ENCODE data around the gene PALS2.

Gene PALS2

DNA sequence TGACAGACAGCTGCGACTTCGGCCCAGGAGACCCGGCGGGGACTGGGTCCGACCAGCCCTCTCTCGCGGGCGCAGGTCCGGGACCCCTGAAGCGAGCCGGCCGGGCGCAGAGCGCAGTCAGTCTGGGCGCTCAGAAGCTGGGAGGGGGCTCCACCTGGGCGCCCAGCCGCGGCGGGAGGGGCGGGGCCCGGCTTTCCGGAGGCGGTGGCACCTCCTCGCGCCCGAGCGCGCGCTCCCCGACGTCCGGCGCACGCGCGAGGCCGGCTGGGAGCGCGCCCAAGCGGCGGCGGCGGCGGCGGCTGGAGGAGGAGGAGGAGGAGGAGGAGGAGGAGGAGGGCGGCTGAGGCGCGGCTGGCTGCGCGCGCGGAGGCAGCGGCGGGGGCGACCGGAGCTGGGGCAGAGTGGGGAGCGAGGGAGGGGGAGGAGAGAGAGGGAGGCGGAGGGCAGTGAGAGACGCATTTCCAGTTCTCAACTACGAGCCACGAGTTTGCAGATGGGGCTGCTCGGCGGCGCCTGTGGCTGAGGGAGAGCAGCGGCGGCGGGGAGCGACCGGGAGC lies at the start of gene PALS2:
Gene PALS2, plus strand, starts transcription at position 456 of the 557 bp plus-strand sequence. CDS start 50,216 bp downstream, outside the sequence.
- peak; percentile 69 for DNase-seq (ENCODE audit: low spot score)
- no peak for FAIRE-seq

GRCh38 chr7:24531255-24531654 lies 42.0 kb upstream of the PALS2 start:
- no peak for DNase-seq (ENCODE audit: low spot score)
- no peak for FAIRE-seq

DNA sequence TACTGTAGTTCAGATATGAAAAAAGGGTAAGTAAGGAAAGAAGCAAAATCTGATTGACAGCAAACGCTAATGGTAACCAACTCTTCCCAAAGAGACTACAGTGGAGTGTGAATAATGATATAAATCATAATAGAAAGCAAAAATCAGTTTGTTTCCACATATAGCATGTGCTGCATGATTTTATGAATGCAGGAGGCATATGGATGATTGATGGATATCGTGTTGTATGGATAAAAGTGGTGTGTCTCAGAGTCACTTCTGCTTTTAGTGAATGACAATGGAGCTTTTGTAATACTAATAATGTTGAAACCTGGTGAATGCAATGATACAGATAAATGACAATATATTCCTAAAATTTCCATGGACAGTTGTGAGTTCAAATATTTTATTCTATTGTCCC lies 36.6 kb upstream of the PALS2 start:
- no peak for FAIRE-seq
- no peak for DNase-seq (ENCODE audit: low spot score)

DNA sequence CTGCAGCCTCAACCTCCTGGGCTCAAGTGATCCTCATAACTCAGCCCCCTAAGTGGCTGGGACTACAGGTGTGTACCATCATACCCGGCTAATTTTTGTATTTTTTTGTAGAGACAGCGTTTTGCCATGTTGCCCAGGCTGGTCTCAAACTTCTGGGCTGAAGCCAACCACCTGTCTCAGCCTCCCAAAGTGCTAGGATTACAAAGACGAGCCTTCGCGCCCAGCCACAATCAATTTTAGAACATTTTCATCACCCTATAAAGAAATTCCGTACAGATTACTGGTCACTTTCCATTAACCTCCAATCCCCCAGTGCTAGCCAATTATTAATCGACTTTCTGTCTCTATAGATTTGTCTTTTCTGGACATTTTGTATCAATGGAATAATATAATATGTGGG lies 32.3 kb upstream of the PALS2 start:
- DNase-seq (ENCODE audit: low spot score) (no peak), FAIRE-seq (no peak)

DNA sequence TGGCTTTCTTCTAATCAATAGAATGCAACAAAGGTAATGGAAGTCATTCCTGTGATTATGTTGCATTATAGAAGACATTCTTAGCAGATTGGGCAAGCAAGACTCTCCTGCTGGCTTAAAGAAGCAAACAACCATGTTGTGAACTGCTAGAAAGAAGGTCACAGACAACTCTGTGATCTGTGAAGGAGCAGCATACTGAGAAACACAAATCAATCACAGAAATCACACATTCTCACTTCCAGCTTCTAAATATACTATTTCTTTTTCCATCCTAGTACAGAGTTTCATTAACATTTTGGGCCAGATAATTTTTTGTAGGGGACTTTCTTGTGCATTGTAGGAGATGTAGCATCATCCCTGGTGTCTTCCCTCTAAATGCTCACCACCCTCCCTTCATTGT lies 28.0 kb upstream of the PALS2 start:
- no peak for FAIRE-seq

DNA sequence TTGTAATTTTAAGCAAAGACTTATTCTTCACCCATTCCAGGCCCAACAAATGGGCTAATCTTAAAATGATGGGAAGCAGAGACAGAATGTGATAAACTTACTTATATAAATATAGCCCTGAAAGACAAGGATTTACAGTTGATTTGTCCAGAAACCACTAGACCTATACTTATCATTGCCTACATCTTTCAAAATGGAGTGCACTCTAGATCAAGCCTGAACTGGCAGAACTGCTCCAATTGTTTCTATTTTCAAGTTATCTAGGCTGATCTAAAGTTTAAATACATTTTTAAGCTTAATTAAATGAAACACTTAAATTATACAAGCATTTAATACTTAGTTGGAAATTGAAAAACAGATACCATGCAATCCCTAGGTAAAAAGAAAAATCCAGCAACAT lies 24.9 kb upstream of the PALS2 start:
- FAIRE-seq (no peak), DNase-seq (ENCODE audit: low spot score) (no peak)

More for the DNA sequence above, 28.0 kb upstream of the PALS2 start:
- DNase-seq (ENCODE audit: low spot score) = no peak

DNA sequence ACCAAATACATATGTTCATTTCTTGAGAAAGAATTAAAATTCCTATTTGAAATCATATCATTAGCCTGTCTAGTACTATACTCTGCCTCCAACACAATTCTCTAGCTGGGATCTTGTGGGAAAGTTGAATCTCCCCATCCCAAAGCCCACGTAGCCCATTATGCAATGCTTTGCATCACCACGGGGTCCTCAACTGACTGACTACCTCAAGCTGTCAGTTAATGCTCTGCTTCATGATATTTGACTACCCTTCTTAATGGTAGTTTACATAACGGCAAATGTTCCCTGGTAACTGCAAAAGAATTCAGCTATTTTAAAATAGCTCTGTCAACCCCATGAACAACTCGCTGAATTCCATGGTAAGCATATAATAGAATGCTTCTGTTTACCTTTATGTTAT lies 23.3 kb upstream of the PALS2 start:
- FAIRE-seq (no peak), DNase-seq (ENCODE audit: low spot score) (no peak)

GRCh38 chr7:24555184-24555583 lies 18.1 kb upstream of the PALS2 start:
- DNase-seq (ENCODE audit: low spot score) (no peak), FAIRE-seq (no peak)

- FAIRE-seq (no peak), DNase-seq (ENCODE audit: low spot score) (no peak)
These were observed 17.5 kb upstream of the PALS2 start for GRCh38 chr7:24555719-24556118.

GRCh38 chr7:24560772-24561171 lies 12.5 kb upstream of the PALS2 start:
- FAIRE-seq = no peak
- no peak for DNase-seq (ENCODE audit: low spot score)

- DNase-seq (ENCODE audit: low spot score) (no peak), FAIRE-seq (no peak)
These were observed 7.0 kb upstream of the PALS2 start for GRCh38 chr7:24566274-24566673.

DNA sequence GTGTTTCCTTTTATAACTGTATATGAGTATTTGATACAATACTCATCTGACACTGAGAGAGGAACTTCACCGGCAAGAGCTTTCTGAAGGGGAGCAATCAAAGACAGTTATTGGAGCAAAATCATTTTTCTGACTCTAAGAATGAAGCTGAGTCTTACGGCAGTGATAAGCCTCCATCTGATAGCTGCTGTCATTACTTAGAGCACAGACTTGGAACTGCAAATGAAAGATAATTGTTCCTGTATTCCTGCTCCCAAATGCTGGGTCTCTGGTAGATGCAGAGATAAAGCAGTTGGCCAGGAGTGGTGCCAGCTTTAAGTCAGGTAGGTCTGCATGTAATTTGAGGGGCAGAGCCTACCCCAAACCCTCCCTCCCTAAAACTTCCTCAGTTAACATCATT lies 2.3 kb upstream of the PALS2 start:
- FAIRE-seq (no peak), DNase-seq (ENCODE audit: low spot score) (no peak)

GRCh38 chr7:24572016-24572392 lies 1.2 kb upstream of the PALS2 start:
- FAIRE-seq (no peak), DNase-seq (ENCODE audit: low spot score) (no peak)

DNA sequence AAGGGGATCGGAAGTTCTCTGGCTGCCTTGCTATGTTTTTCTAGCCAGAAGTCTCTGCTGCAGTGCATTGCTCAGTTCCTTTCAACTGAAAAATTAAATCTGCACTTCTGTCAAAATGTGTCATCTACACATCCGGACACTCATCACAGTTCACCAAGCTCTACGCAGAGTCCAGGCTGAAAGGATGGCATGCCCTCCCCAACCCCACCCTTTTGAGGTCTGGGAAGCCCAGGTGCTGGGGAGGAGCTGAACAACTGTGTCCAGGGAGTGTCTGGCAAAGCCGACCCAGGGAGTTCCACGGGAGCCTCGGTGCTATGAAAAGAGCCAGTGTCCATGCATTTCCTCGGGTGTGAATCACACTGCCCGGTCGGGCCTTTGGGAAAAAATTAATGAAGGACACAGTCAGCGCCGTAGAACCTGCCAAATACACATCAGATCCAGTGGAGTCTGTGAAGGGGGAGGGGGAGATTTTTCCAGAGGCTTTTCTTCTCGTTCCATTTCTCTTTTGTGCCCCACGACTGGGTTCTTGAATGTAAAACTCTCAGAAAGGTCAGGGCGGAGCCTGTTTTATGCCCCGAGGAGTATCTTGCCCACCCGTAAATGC lies 757 bp upstream of the PALS2 start:
- DNase-seq (ENCODE audit: low spot score) (peak; percentile 72), FAIRE-seq (peak; percentile 76)

GRCh38 chr7:24573554-24574338 lies 494 bp downstream of the PALS2 start:
- DNase-seq (ENCODE audit: low spot score) = peak; percentile 44
- FAIRE-seq = no peak

DNA sequence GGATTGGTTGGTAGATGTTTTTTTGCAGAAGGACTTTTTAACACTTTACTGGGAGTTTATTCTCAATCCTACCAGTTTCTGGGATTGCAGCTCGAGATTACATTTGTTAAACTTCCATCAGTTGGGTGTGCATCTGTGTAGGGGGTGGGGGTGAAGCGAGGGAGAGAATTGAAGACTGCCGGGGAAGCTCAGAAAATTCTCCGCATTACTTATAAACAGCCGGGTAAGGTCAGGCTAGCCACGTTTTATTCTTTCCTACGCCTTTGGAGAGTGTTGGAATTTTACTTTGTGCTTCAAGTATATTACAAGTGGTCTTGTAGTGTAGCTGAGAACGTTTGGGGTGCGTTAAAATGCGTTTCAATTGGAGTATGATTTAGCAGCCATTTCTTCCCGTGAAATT lies 1.1 kb downstream of the PALS2 start:
- DNase-seq (ENCODE audit: low spot score) (no peak), FAIRE-seq (no peak)

- DNase-seq (ENCODE audit: low spot score) = no peak
- FAIRE-seq = no peak
These were observed 1.7 kb downstream of the PALS2 start for GRCh38 chr7:24574950-24575349.

DNA sequence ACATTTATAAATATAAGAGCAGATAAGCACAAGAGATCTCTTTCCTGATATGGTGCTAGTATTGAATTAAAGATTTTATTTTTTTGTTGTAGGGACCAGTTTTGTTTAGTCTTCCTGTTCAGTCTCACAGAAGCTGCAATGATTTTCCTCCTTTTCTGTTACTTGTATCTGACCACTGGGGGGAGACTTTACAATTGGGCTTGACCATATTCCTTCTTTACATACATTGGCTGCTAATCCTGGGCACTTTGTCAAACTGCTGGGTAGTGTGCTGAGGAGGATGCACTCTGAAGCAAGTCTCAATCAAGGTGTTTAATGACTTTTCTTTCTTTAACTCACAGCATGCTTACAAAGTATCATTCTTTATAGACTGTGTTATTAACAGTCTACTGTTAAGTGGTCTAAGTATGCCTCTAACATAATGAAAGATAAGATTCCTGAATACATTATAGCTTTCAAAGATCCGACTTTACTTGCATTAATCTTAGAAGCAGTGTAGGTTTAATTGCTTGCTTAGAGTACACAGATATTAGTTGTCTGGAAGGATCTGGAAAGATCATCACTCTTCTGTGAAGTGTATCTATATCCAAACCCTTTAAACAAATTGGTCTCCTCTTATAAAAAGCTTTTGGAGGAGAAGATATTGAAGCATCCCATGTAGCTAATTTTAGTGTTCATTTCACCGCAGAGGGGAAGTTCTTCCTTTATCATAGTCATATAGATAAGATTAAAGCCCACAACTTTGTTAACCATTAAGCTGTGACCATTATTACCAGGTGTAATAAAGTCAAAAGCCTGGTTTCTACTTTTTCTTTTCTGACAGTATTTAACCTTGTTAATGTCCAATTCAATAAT lies 3.1 kb downstream of the PALS2 start:
- FAIRE-seq (peak; percentile 92), DNase-seq (ENCODE audit: low spot score) (peak; percentile 60)

- FAIRE-seq (no peak), DNase-seq (ENCODE audit: low spot score) (no peak)
These were observed 4.8 kb downstream of the PALS2 start for GRCh38 chr7:24578052-24578451.

GRCh38 chr7:24580283-24580946 lies 7.2 kb downstream of the PALS2 start:
- no peak for DNase-seq (ENCODE audit: low spot score)
- no peak for FAIRE-seq

DNA sequence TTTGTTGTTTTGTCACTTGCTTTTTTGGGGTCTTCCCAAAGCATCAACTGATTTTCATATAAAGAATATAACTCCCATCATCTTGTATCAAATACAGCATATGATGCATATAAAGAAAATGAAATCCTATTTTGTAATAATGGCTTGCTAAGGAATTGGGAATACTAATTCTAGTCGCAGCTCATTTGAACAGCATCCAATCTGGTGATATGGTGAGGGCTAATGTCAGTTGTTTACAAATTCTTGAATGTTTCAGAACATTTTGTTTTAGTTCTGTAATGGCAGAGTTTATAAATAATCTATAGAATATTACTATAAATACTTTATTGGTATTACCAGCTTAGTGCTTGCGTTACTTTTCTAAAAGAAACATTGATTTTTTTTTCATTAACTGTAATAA lies 8.9 kb downstream of the PALS2 start:
- no peak for DNase-seq (ENCODE audit: low spot score)
- FAIRE-seq = no peak
